Activated CD8-positive, alpha-beta memory T cell treated with anti-CD3 and anti-CD28 coated beads for 36 hours (primary cell): ENCODE results near the gene USP11. TPM values are rescaled to one million over a fixed set of nuclear protein-coding genes. Genes with fewer than 3 reads are reported as not detected.
"Not testable (repeated sequence)": the region's sequence is repeated elsewhere in the genome, so short reads cannot be mapped to it uniquely, and the experiment has no call there.

Experiments used
- CTCF ChIA-PET: fragments of 350-600 bp; sonication (Branson Sonifier 250); formaldehyde crosslinking; loops from one replicate; lab custom pipeline; 2021; ENCODE audit warnings: antibody characterized with exemption; lab: Charles Lee
- POLR2A ChIA-PET: fragments of 350-600 bp; sonication (Branson Sonifier 250); formaldehyde crosslinking; loops from one replicate; lab custom pipeline; 2021; ENCODE audit warnings: antibody characterized with exemption; lab: Charles Lee
- total RNA-seq, 2 experiments: library from RNA; stranded (reverse); gene quantifications; one replicate each; pipeline ENCODE4 v1.2.3, GENCODE V29; 2021

Gene USP11
- total RNA-seq, 2 experiments from 2014 or later = 40.7 to 45.0 TPM

GRCh38 chrX:47273011-47273730, 40.4 kb downstream of the USP11 start:
- ChIA-PET POLR2A (no interaction called here), CTCF (no interaction called here)

GRCh38 chrX:47278691-47279090, 45.9 kb downstream of the USP11 start:
- ChIA-PET POLR2A (no interaction called here), CTCF (no interaction called here)

GRCh38 chrX:47283015-47283771, 50.4 kb downstream of the USP11 start:
- ChIA-PET CTCF (no interaction called here), POLR2A (no interaction called here)

GRCh38 chrX:47284616-47285015, 51.8 kb downstream of the USP11 start:
- POLR2A ChIA-PET = not testable (repeated sequence)
- CTCF ChIA-PET = interaction anchor here (0.7 kb wide), 1 partner anchor 123 kb away, joined by 3 read pairs; no protein-coding TSS in a partner anchor

GRCh38 chrX:47285836-47286320, 53.1 kb downstream of the USP11 start:
- POLR2A ChIA-PET = no interaction called here
- CTCF ChIA-PET = no interaction called here

- ChIA-PET POLR2A (no interaction called here), CTCF (no interaction called here)
Observed at GRCh38 chrX:47293106-47293505, 60.3 kb downstream of the USP11 start.

GRCh38 chrX:47296766-47297365, 64.1 kb downstream of the USP11 start:
- CTCF ChIA-PET = no interaction called here

GRCh38 chrX:47297874-47298273, 65.1 kb downstream of the USP11 start:
- POLR2A ChIA-PET = no interaction called here
- CTCF ChIA-PET = no interaction called here

More at GRCh38 chrX:47296766-47297365, 64.1 kb downstream of the USP11 start:
- POLR2A ChIA-PET = no interaction called here

Other genes starting within 250 kb of the USP11 start
- gene RGN, start 154.6 kb upstream of the USP11 start, total RNA-seq = not detected
- gene NDUFB11, start 88.3 kb upstream of the USP11 start, total RNA-seq = 10 to 100 TPM; 92.3 to 97.3 TPM
- 10 to 100 TPM; 67.1 to 68.1 TPM for gene RBM10, start 87.8 kb upstream of the USP11 start, total RNA-seq
- gene UBA1, start 39.2 kb upstream of the USP11 start, total RNA-seq = 100 to 1,000 TPM; 233 to 258 TPM
- gene CDK16, start 14.3 kb upstream of the USP11 start, total RNA-seq = 10 to 100 TPM; 48.7 to 54.2 TPM
- under 1 TPM; 0.72 to 0.96 TPM for gene ZNF157, start 137.6 kb downstream of the USP11 start, total RNA-seq